IMR-90 (cell line): ENCODE measurements around the gene ZNF593OS. TPM values are rescaled to one million over a fixed set of nuclear protein-coding genes. Genes with fewer than 3 reads are reported as not detected.

Experiments
- ATAC-seq: fragments of 200-7000 bp; cut with Tn5 transposase; 2 replicates; pipeline ENCODE4 v1.9.1; 2020; ENCODE audit warnings: low read depth, mild to moderate bottlenecking, moderate library complexity
- BruUV-seq: library from RNA; stranded (reverse); fragments of 400-500 nt; replicated peaks from 2 replicates; lab custom pipeline; 2021; lab: Mats Ljungman, UMichigan
- CTCF ChIA-PET: fragments of 300-600 bp; formaldehyde crosslinking; extraction: SDS; loops from one replicate; lab custom pipeline; 2021; ENCODE audit warnings: antibody characterized with exemption; lab: Yijun Ruan, JAX
- POLR2A ChIA-PET: fragments of 300-600 bp; sonication (Branson Sonifier 250); formaldehyde crosslinking; loops from one replicate; lab custom pipeline; 2022; ENCODE audit warnings: antibody characterized with exemption; ENCODE audit not compliant: unreplicated experiment; lab: Charles Lee
- DNase-seq: peaks from one replicate; pipeline ENCODE4 v3.0.0; 2013
- H2AFZ ChIP-seq: replicated peaks from 2 replicates; pipeline ENCODE3; 2013; ENCODE audit warnings: low read length, mild to moderate bottlenecking; ENCODE audit not compliant: poor library complexity
- H2AK5ac ChIP-seq: 2 replicates; pipeline ENCODE4 v1.6.1; 2013; ENCODE audit warnings: low read depth, low read length, inconsistent platforms
- H2AK9ac ChIP-seq: replicated peaks from 2 replicates; pipeline ENCODE3; 2013; ENCODE audit warnings: mild to moderate bottlenecking, low read depth, low read length, moderate library complexity; ENCODE audit not compliant: poor library complexity
- H2BK120ac ChIP-seq: 2 replicates; pipeline ENCODE4 v1.6.1; 2013; ENCODE audit warnings: low read depth, low read length, inconsistent platforms
- H2BK15ac ChIP-seq: 3 replicates; pipeline ENCODE4 v1.6.1; 2013; ENCODE audit warnings: low read depth, low read length, inconsistent platforms
- H2BK20ac ChIP-seq: 2 replicates; pipeline ENCODE4 v1.6.1; 2013; ENCODE audit warnings: low read depth, mild to moderate bottlenecking, inconsistent platforms, low read length, moderate library complexity
- H2BK5ac ChIP-seq: 2 replicates; pipeline ENCODE4 v1.6.1; 2013; ENCODE audit warnings: mild to moderate bottlenecking, low read depth, low read length, inconsistent platforms; ENCODE audit not compliant: poor library complexity, severe bottlenecking
- H3K14ac ChIP-seq: replicated peaks from 2 replicates; pipeline ENCODE4 v1.6.1; 2013; ENCODE audit warnings: low read depth, low read length, inconsistent platforms
- H3K18ac ChIP-seq: 2 replicates; pipeline ENCODE4 v1.6.1; 2013; ENCODE audit warnings: low read depth, low read length, control low read depth
- H3K23ac ChIP-seq: 2 replicates; pipeline ENCODE4 v1.6.1; 2013; ENCODE audit warnings: low read depth, low read length, inconsistent platforms
- H3K27ac ChIP-seq: 2 replicates; pipeline ENCODE4 v1.5.1; 2013; ENCODE audit warnings: mild to moderate bottlenecking, control low read depth, low read length; ENCODE audit not compliant: insufficient read depth
- H3K27me3 ChIP-seq: 2 replicates; pipeline ENCODE4 v1.6.1; 2013; ENCODE audit warnings: low read length; ENCODE audit not compliant: control insufficient read depth, insufficient read depth
- H3K36me3 ChIP-seq: 2 replicates; pipeline ENCODE4 v1.6.1; 2013; ENCODE audit warnings: low read length, mixed read lengths; ENCODE audit not compliant: control insufficient read depth, insufficient read depth
- H3K4ac ChIP-seq: 2 replicates; pipeline ENCODE4 v1.6.1; 2013; ENCODE audit warnings: low read depth, low read length, inconsistent platforms
- H3K4me1 ChIP-seq: 2 replicates; pipeline ENCODE4 v1.6.1; 2013; ENCODE audit warnings: low read length, mixed read lengths; ENCODE audit not compliant: control insufficient read depth, insufficient read depth
- H3K4me2 ChIP-seq: 2 replicates; pipeline ENCODE4 v1.6.1; 2013; ENCODE audit warnings: low read depth, mild to moderate bottlenecking, control low read depth, low read length, moderate library complexity
- H3K4me3 ChIP-seq: 2 replicates; pipeline ENCODE4 v1.5.1; 2013; ENCODE audit warnings: low read depth, mild to moderate bottlenecking, control low read depth, low read length, moderate library complexity; ENCODE audit not compliant: insufficient read depth
- H3K56ac ChIP-seq: 2 replicates; pipeline ENCODE4 v1.6.1; 2013; ENCODE audit warnings: low read length, inconsistent platforms; ENCODE audit not compliant: insufficient read depth; ENCODE audit errors: extremely low read depth
- H3K79me1 ChIP-seq, 2 experiments: 2 replicates each; pipeline ENCODE4 v1.6.1; 2013; ENCODE audit warnings: low read length in 2 of 2, inconsistent platforms in 1 of 2, low read depth in 1 of 2
- H3K9ac ChIP-seq: 2 replicates; pipeline ENCODE4 v1.6.1; 2013; ENCODE audit warnings: low read depth, low read length, control low read depth
- H3K9me1 ChIP-seq: 2 replicates; pipeline ENCODE4 v1.6.1; 2013; ENCODE audit warnings: low read length, inconsistent platforms; ENCODE audit not compliant: insufficient read depth
- H3K9me3 ChIP-seq: 2 replicates; pipeline ENCODE4 v1.6.1; 2013; ENCODE audit warnings: low read length; ENCODE audit not compliant: control insufficient read depth, insufficient read depth
- H4K20me1 ChIP-seq: 2 replicates; pipeline ENCODE4 v1.6.1; 2013; ENCODE audit warnings: low read length, inconsistent platforms; ENCODE audit not compliant: insufficient read depth
- H4K5ac ChIP-seq: 2 replicates; pipeline ENCODE4 v1.6.1; 2013; ENCODE audit warnings: mild to moderate bottlenecking, low read depth, low read length, control low read depth
- H4K8ac ChIP-seq, 2 experiments: 2 replicates each; pipeline ENCODE4 v1.6.1; 2013; ENCODE audit warnings: low read depth in 2 of 2, low read length in 2 of 2, control low read depth in 1 of 2, inconsistent platforms in 1 of 2
- H4K91ac ChIP-seq: 2 replicates; pipeline ENCODE4 v1.6.1; 2013; ENCODE audit warnings: low read depth, low read length, inconsistent platforms; ENCODE audit not compliant: insufficient read depth
- BHLHE40 ChIP-seq: fragments of 150-350 bp; IDR thresholded peaks from 2 replicates; pipeline ENCODE4 v1.6.1; 2016; ENCODE audit warnings: mild to moderate bottlenecking, low read depth, low read length
- CEBPB ChIP-seq: IDR thresholded peaks from 2 replicates; pipeline ENCODE4 v1.6.1; 2012; ENCODE audit warnings: low read depth, low read length, improper control_type of control experiment
- CHD1 ChIP-seq: IDR thresholded peaks from 2 replicates; pipeline ENCODE4 v1.6.1; 2012; ENCODE audit warnings: low read depth, low read length, improper control_type of control experiment
- FOS ChIP-seq: fragments of 150-350 bp; IDR thresholded peaks from 2 replicates; pipeline ENCODE4 v1.6.1; 2016; ENCODE audit warnings: low read depth, low read length
- MAFK ChIP-seq: IDR thresholded peaks from 2 replicates; pipeline ENCODE4 v1.6.1; 2012; ENCODE audit warnings: low read depth, low read length, improper control_type of control experiment
- MAZ ChIP-seq: IDR thresholded peaks from 2 replicates; pipeline ENCODE4 v1.6.1; 2012; ENCODE audit warnings: low read depth, mild to moderate bottlenecking, low read length, improper control_type of control experiment, moderate library complexity, borderline replicate concordance
- MXI1 ChIP-seq: IDR thresholded peaks from 2 replicates; pipeline ENCODE4 v1.6.1; 2012; ENCODE audit warnings: low read depth, mild to moderate bottlenecking, low read length, moderate library complexity, borderline replicate concordance
- NFE2L2 ChIP-seq: fragments of 150-350 bp; IDR thresholded peaks from 2 replicates; pipeline ENCODE4 v1.6.1; 2016; ENCODE audit warnings: low read depth, mild to moderate bottlenecking, low read length
- POLR2A ChIP-seq: IDR thresholded peaks from 2 replicates; pipeline ENCODE4 v1.6.1; 2012; ENCODE audit warnings: mild to moderate bottlenecking, low read depth, low read length
- RAD21 ChIP-seq: IDR thresholded peaks from 2 replicates; pipeline ENCODE4 v1.6.1; 2012; ENCODE audit warnings: low read length, improper control_type of control experiment
- RCOR1 ChIP-seq: IDR thresholded peaks from 2 replicates; pipeline ENCODE4 v1.6.1; 2012; ENCODE audit warnings: mild to moderate bottlenecking, low read length, improper control_type of control experiment; ENCODE audit not compliant: insufficient replicate concordance
- RFX5 ChIP-seq: IDR thresholded peaks from 2 replicates; pipeline ENCODE4 v1.8.0; 2012; ENCODE audit warnings: low read depth, mild to moderate bottlenecking, low read length, moderate library complexity
- SMC3 ChIP-seq: fragments of 150-350 bp; IDR thresholded peaks from 2 replicates; pipeline ENCODE4 v1.6.1; 2016; ENCODE audit warnings: low read depth, mild to moderate bottlenecking, antibody characterized with exemption, low read length, moderate library complexity
- USF2 ChIP-seq: fragments of 150-350 bp; IDR thresholded peaks from 2 replicates; pipeline ENCODE4 v1.6.1; 2017; ENCODE audit warnings: mild to moderate bottlenecking, antibody characterized with exemption, low read length, low read depth
- WGBS, 2 experiments: methylation state at CpG; one replicate each; pipeline versions ENCODE4 v1.1.5 to v1.1.7; 2013; ENCODE audit warnings: missing lambda C conversion rate in 2 of 2; ENCODE audit not compliant: insufficient read length in 1 of 2; ENCODE audit errors: extremely low coverage in 2 of 2; 5-methylcytosine and 5-hydroxymethylcytosine counted together
- dilution Hi-C: fragments of 300-500 bp; cut with HindIII; formaldehyde crosslinking; loops from one replicate; pipeline ENCODE4 v1.14.3; 2018; ENCODE audit warnings: low sequenced_read_pairs; ENCODE audit not compliant: unreplicated experiment
- in situ Hi-C: fragments of 300-500 bp; cut with MboI; formaldehyde crosslinking; loops from 3 replicates; pipeline ENCODE4 v1.14.3; 2019; ENCODE audit warnings: low sequenced_read_pairs, inconsistent platforms, mixed read lengths
- intact Hi-C: fragments of 100-400 bp; cut with micrococcal nuclease; formaldehyde crosslinking; loops from 2 replicates; pipeline ENCODE4 v1.10.0; 2022
- polyA plus RNA-seq, 3 experiments: library from polyadenylated mRNA; depleted of rRNA; stranded (reverse); fragments of >200 nt; gene quantifications; 2 replicates each; pipeline ENCODE4 v1.2.3, GENCODE V29; 2012; ENCODE audit warnings: low replicate concordance in 1 of 3
- total RNA-seq: library from RNA; depleted of rRNA; stranded (reverse); fragments of >200 nt; gene quantifications from 2 replicates; pipeline ENCODE4 v1.2.3, GENCODE V29; 2012
- TF ChIP-seq, protein P1 (sequence below): conservative IDR thresholded peaks from 2 replicates; pipeline ENCODE4 v1.5.1; 2012; ENCODE audit warnings: mild to moderate bottlenecking, low read depth, low read length, improper control_type of control experiment
- TF ChIP-seq, protein P2 (sequence below): fragments of 150-350 bp; IDR thresholded peaks from 2 replicates; pipeline ENCODE4 v1.6.1; 2016; ENCODE audit warnings: low read depth, mild to moderate bottlenecking, low read length, moderate library complexity, borderline replicate concordance

Gene ZNF593OS
- total and polyA plus RNA-seq, 2 of the 4 experiments (the other 2 are of a cell fraction), result not detected

GRCh38 chr1:26175346-26175745, 3.7 kb upstream of the ZNF593OS start:
- 97% methylated on average over 3 of the region's 8 CpGs; no CpG with 5 or more reads in 1 of the 2 experiments for WGBS, 2 experiments
- Histone ChIP-seq H2BK120ac (no peak overlapping the region), H3K27ac (no peak overlapping the region), H3K36me3 (0 out of 2 replicates have a peak, but pooled peaks cover 2% of the 10 kb centered on the region), H4K20me1 (no peaks in the 10 kb centered on the region), H3K18ac (no peak overlapping the region), H3K79me1 (peaks cover under 1 to 13% of the 10 kb centered on the region in 2 experiments; a peak in 3 of 4 replicates), H2AK5ac (no peak overlapping the region), H3K4me3 (no peak overlapping the region), H3K9ac (no peak overlapping the region), H3K9me3 (no peaks in the 10 kb centered on the region), H3K27me3 (no peaks in the 10 kb centered on the region), H3K23ac (no peak overlapping the region), H3K4ac (no peak overlapping the region), H3K9me1 (peaks cover 3% of the 10 kb centered on the region; the same call in 1 of the 2 replicates), H3K4me2 (no peak overlapping the region), H2AFZ (no peak overlapping the region), H2AK9ac (no peak overlapping the region), H3K14ac (no peak overlapping the region), H2BK5ac (no peak overlapping the region), H2BK15ac (no peak overlapping the region), H4K8ac (no peak overlapping the region), H3K56ac (no peak overlapping the region), H4K5ac (no peak overlapping the region), H2BK20ac (no peak overlapping the region), H3K4me1 (peaks cover 5% of the 10 kb centered on the region; the same call in 1 of the 2 replicates), H4K91ac (no peak overlapping the region)
- no TSS peak for BruUV-seq
- TF ChIP-seq RCOR1, result no peak
- TF ChIP-seq BHLHE40, result no peak
- TF ChIP-seq POLR2A, result no peak
- no peak for TF ChIP-seq RFX5
- no peak for TF ChIP-seq CHD1
- no peak for TF ChIP-seq MAZ
- no peak for TF ChIP-seq FOS
- TF ChIP-seq CEBPB, result no peak
- no peak for TF ChIP-seq USF2
- TF ChIP-seq SMC3, result no peak
- TF ChIP-seq RAD21, result no peak
- no peak for TF ChIP-seq NFE2L2
- TF ChIP-seq MAFK, result no peak
- TF ChIP-seq, protein P1, sequence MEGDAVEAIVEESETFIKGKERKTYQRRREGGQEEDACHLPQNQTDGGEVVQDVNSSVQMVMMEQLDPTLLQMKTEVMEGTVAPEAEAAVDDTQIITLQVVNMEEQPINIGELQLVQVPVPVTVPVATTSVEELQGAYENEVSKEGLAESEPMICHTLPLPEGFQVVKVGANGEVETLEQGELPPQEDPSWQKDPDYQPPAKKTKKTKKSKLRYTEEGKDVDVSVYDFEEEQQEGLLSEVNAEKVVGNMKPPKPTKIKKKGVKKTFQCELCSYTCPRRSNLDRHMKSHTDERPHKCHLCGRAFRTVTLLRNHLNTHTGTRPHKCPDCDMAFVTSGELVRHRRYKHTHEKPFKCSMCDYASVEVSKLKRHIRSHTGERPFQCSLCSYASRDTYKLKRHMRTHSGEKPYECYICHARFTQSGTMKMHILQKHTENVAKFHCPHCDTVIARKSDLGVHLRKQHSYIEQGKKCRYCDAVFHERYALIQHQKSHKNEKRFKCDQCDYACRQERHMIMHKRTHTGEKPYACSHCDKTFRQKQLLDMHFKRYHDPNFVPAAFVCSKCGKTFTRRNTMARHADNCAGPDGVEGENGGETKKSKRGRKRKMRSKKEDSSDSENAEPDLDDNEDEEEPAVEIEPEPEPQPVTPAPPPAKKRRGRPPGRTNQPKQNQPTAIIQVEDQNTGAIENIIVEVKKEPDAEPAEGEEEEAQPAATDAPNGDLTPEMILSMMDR, result no peak
- TF ChIP-seq, protein P2, sequence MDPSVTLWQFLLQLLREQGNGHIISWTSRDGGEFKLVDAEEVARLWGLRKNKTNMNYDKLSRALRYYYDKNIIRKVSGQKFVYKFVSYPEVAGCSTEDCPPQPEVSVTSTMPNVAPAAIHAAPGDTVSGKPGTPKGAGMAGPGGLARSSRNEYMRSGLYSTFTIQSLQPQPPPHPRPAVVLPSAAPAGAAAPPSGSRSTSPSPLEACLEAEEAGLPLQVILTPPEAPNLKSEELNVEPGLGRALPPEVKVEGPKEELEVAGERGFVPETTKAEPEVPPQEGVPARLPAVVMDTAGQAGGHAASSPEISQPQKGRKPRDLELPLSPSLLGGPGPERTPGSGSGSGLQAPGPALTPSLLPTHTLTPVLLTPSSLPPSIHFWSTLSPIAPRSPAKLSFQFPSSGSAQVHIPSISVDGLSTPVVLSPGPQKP, result no peak
- no peak for TF ChIP-seq MXI1
- ChIA-PET POLR2A (no interaction called here), CTCF (no interaction called here)
- dilution Hi-C loops, result no loop called here
- in situ Hi-C loops, result no loop called here
- no peak for DNase-seq
- no peak for ATAC-seq
- intact Hi-C loops, result no loop called here
